CD4-positive, alpha-beta T cell (primary cell): Measurements from ENCODE around the gene CFAP45. TPM values are rescaled to one million over a fixed set of nuclear protein-coding genes. Genes with fewer than 3 reads are reported as not detected.
"Not testable (repeated sequence)": the region's sequence is repeated elsewhere in the genome, so short reads cannot be mapped to it uniquely, and the experiment has no call there.

ENCODE experiments used
- ATAC-seq: fragments of 200-7000 bp; cut with Tn5 transposase; one replicate; pipeline ENCODE4 v1.10.0; 2022; ENCODE audit warnings: mild to moderate bottlenecking; ENCODE audit not compliant: poor library complexity
- CTCF ChIA-PET: fragments of 350-600 bp; sonication (Branson Sonifier 250); formaldehyde crosslinking; loops from one replicate; lab custom pipeline; 2021; ENCODE audit warnings: antibody characterized with exemption, inconsistent platforms; lab: Charles Lee
- POLR2A ChIA-PET: fragments of 350-600 bp; sonication (Branson Sonifier 250); formaldehyde crosslinking; loops from one replicate; lab custom pipeline; 2021; ENCODE audit warnings: antibody characterized with exemption, inconsistent platforms; lab: Charles Lee
- DNase-seq, 14 experiments: peaks; one replicate each; pipeline ENCODE4 v3.0.0-alpha.2; 2013 to 2020; ENCODE audit warnings: mixed read lengths in 2 of 14
- H3K27ac ChIP-seq, 2 donors: one replicate each; pipeline versions ENCODE4 v1.5.1 to v1.7.0; 2013; ENCODE audit warnings: low read length in 2 of 2, low read depth in 1 of 2, mild to moderate bottlenecking in 1 of 2
- H3K27me3 ChIP-seq, 2 experiments: 1 replicate in 1 of 2; 2 replicates in 1 of 2; pipeline versions ENCODE4 v1.6.1 to v1.7.0; 2013; ENCODE audit warnings: low read length in 2 of 2, control low read depth in 1 of 2, mild to moderate bottlenecking in 1 of 2, moderate library complexity in 1 of 2; ENCODE audit not compliant: insufficient read depth in 2 of 2, control insufficient read depth in 1 of 2
- H3K36me3 ChIP-seq: one replicate; pipeline ENCODE4 v1.6.1; 2013; ENCODE audit warnings: low read length, control low read depth; ENCODE audit not compliant: insufficient read depth
- H3K4me1 ChIP-seq: one replicate; pipeline ENCODE4 v1.6.1; 2013; ENCODE audit warnings: low read length, control low read depth; ENCODE audit not compliant: insufficient read depth
- H3K4me3 ChIP-seq: one replicate; pipeline ENCODE4 v1.5.1; 2013; ENCODE audit warnings: mild to moderate bottlenecking, low read length, moderate library complexity
- H3K9me3 ChIP-seq, 2 experiments: 1 replicate in 1 of 2; 2 replicates in 1 of 2; pipeline versions ENCODE4 v1.6.1 to v1.7.0; 2013; ENCODE audit warnings: low read length in 2 of 2, mild to moderate bottlenecking in 2 of 2, control low read depth in 1 of 2, moderate library complexity in 1 of 2; ENCODE audit not compliant: control insufficient read depth in 1 of 2, insufficient read depth in 1 of 2
- H3K27ac Mint-ChIP-seq: one replicate; pipeline ENCODE4 v1.8.0; 2020; ENCODE audit warnings: mixed read lengths
- H3K27me3 Mint-ChIP-seq: one replicate; pipeline ENCODE4 v1.8.0; 2021; ENCODE audit warnings: mixed read lengths
- H3K36me3 Mint-ChIP-seq: one replicate; pipeline ENCODE4 v1.8.0; 2021; ENCODE audit warnings: low read depth, mixed read lengths
- H3K4me1 Mint-ChIP-seq: one replicate; pipeline ENCODE4 v1.8.0; 2021; ENCODE audit warnings: low read depth, mixed read lengths
- H3K4me3 Mint-ChIP-seq: one replicate; pipeline ENCODE4 v1.8.0; 2020; ENCODE audit warnings: mild to moderate bottlenecking, mixed read lengths
- H3K9me3 Mint-ChIP-seq: one replicate; pipeline ENCODE4 v1.8.0; 2020; ENCODE audit warnings: mixed read lengths
- CTCF ChIP-seq: fragments of 200-600 bp; IDR thresholded peaks from one replicate; pipeline ENCODE4 v1.8.0; 2022; ENCODE audit warnings: antibody characterized with exemption, mild to moderate bottlenecking
- intact Hi-C, 2 experiments: fragments of 100-400 bp; cut with DNase I in 1 of 2; cut with micrococcal nuclease in 1 of 2; formaldehyde crosslinking; loops; one replicate each; pipeline versions ENCODE4 v1.15.1 to v1.9.0; 2023 to 2025; cut with DNase I, micrococcal nuclease
- total RNA-seq, 174 experiments: library from RNA in 2 of 174; stranded (reverse) in 2 of 174; gene quantifications; one replicate each; pipeline ENCODE4 v1.2.3 and lab custom pipeline; 2021 to 2026

CFAP45 gene
- total RNA-seq, 2 experiments from 2014 or later, result 8.4 to 9.0 TPM

- POLR2A ChIA-PET, result no interaction called here
- Histone ChIP-seq H3K27me3 (no peaks in the 10 kb centered on the region), H3K4me3 (no peak overlapping the region), H3K4me1 (peaks cover 66% of the 10 kb centered on the region), H3K36me3 (peaks cover 2% of the 10 kb centered on the region), H3K27ac (peak overlapping the region; percentile 81 to 91), H3K9me3 (no peaks in the 10 kb centered on the region)
- no peak for TF ChIP-seq CTCF
- DNase-seq (peak in 3 of 14 experiments; percentile 34 to 63 (median 45)), ATAC-seq (no peak)
- Mint-ChIP-seq H3K27me3 (no peaks in the 10 kb centered on the region), H3K27ac (peak overlapping the region; percentile 89), H3K4me3 (peak overlapping the region; percentile 35), H3K9me3 (no peaks in the 10 kb centered on the region), H3K4me1 (peaks cover 77% of the 10 kb centered on the region), H3K36me3 (peaks cover 15% of the 10 kb centered on the region)
- CTCF ChIA-PET, result interaction anchor here (0.7 to 1.3 kb wide), 2 partner anchors 20 to 131 kb away, joined by 3 read pairs; partner anchors contain the start of gene DUSP23
- intact Hi-C loops, result no loop called here
Observed at GRCh38 chr1:159911326-159912070, 11.5 kb upstream of the CFAP45 start.

DNA sequence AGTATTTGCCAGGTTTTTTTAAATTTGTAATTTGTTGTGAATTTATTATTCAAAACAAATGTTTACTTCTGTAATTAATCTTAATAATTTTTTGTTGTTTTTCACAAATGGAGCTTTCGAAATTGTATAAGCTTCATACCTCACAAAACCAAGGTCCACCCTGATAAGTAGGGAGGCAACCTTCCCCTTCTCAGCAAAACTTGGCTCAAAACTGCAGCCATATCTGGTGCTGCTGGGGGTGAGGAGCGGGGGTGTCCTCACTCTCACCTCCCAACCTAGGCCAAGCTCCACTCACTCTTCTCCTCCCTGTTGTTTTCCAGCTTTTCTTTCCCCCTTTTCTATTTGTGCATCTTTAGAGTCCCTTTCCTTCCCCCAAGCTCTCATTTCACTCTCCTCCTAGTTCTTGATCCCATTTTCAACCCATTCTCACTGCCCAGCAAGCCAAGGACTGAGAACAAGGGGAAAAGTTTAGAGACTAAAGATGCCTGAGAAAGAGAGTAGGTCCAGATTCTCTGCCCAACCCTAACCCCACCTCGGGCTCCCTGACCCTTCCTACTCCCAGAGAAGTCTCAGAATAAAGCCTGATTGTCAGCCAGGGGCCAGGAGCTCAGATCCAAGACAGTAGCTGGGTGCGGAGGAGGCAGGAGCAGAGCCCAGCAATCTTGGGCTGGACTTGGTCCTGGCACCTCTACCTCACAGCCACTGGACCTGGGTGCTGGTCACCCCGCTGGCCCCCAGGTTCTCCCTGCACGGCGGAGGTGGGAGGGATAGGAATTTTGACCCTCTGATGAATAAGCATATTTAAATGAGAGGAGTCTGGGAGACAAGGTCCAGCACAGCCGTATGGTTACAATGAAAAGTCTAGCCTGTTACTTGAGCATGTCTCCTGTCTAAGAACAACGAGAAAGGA lies 8.3 kb upstream of the CFAP45 start:
- H3K4me3 ChIP-seq, result no peak overlapping the region
- Mint-ChIP-seq H3K27me3 (no peaks in the 10 kb centered on the region), H3K36me3 (no peaks in the 10 kb centered on the region), H3K4me1 (peaks cover 47% of the 10 kb centered on the region), H3K9me3 (no peaks in the 10 kb centered on the region), H3K27ac (no peak overlapping the region), H3K4me3 (no peak overlapping the region)
- no peaks in the 10 kb centered on the region for H3K9me3 ChIP-seq
- no peaks in the 10 kb centered on the region for H3K36me3 ChIP-seq
- no peak for ATAC-seq
- peak in 1 of 14 experiments; percentile 11 for DNase-seq
- H3K27me3 ChIP-seq, result no peaks in the 10 kb centered on the region
- ChIA-PET CTCF (interaction anchor here (0.9 to 1.5 kb wide), 5 partner anchors 7 to 110 kb away, joined by 3 to 5 read pairs (median 3); partner anchors contain the start of gene TAGLN2), POLR2A (no interaction called here)
- intact Hi-C loops, result no loop called here
- no peak for TF ChIP-seq CTCF
- no peak overlapping the region for H3K27ac ChIP-seq
- H3K4me1 ChIP-seq, result peaks cover 48% of the 10 kb centered on the region

DNA sequence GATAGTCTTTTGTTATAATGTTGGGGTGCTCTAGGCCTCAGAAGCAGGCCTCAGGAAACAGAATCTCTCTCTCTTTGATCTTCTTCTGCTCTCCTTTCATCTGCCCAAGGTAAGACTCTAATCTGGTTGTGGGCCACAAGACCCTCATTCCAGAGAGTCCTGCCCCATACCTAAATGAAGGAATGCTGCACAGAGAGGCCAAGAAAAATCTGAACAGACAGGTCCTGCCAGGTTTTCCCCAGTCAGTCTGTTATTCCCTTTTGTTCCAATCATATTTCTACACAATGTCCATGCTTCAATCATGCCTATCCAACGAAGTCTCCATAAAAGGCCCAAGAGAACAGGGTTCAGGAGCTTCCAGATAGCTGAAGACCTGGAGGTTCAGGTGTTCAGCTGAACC lies 7.0 kb upstream of the CFAP45 start:
- Histone ChIP-seq H3K27me3 (no peaks in the 10 kb centered on the region), H3K27ac (no peak overlapping the region), H3K36me3 (no peaks in the 10 kb centered on the region), H3K4me3 (no peak overlapping the region), H3K9me3 (no peaks in the 10 kb centered on the region), H3K4me1 (peaks cover 36% of the 10 kb centered on the region)
- Mint-ChIP-seq H3K27ac (no peak overlapping the region), H3K36me3 (no peaks in the 10 kb centered on the region), H3K9me3 (no peaks in the 10 kb centered on the region), H3K4me3 (no peak overlapping the region), H3K4me1 (peaks cover 34% of the 10 kb centered on the region), H3K27me3 (no peaks in the 10 kb centered on the region)
- ATAC-seq, result no peak
- ChIA-PET CTCF (interaction anchor here (1.5 kb wide), 1 partner anchor 9 kb away, joined by 4 read pairs; no protein-coding TSS in a partner anchor), POLR2A (no interaction called here)
- intact Hi-C loops, result no loop called here
- no peak for DNase-seq
- no peak for TF ChIP-seq CTCF

DNA sequence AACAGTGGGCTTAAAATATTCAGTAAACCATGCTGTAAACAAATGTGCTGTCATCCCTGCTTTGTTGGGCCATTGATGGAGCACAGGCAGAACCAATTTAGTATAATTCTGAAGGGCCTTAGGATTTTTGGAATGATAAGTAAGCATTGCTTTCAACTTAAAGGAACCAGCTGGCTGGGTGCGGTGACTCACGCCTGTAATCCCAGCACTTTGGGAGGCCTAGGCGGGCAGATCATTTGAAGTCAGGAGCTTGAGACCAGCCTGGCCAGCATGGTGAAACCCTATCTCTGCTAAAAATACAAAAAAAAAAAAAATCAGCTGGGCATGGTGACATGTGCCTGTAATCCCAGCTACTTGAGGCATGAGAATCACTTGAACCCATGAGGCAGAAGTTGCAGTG lies 4.1 kb upstream of the CFAP45 start:
- peaks cover 16% of the 10 kb centered on the region for H3K4me1 Mint-ChIP-seq
- intact Hi-C loops, H3K4me3 Mint-ChIP-seq, CTCF ChIA-PET, H3K27ac Mint-ChIP-seq, H3K9me3 Mint-ChIP-seq, H3K4me3 ChIP-seq, H3K36me3 Mint-ChIP-seq, ATAC-seq, DNase-seq, H3K36me3 ChIP-seq, H3K4me1 ChIP-seq, H3K27me3 ChIP-seq, H3K27ac ChIP-seq, H3K27me3 Mint-ChIP-seq, H3K9me3 ChIP-seq: not testable (repeated sequence)
- POLR2A ChIA-PET, result interaction anchor here (0.9 kb wide), 1 partner anchor 24 kb away, joined by 3 read pairs; no protein-coding TSS in a partner anchor
